Measurements from ENCODE around the gene GOLGA8T.
"Not testable (repeated sequence)": the region's sequence is repeated elsewhere in the genome, so short reads cannot be mapped to it uniquely, and the experiment has no call there.

GRCh38 chr15:30103941-30104507 lies 30.8 kb upstream of the GOLGA8T start:
- not testable (repeated sequence) for TF ChIP-seq RFX5 (IDR thresholded peaks at IDR 0.05); MYC (IDR thresholded peaks at IDR 0.05; ENCODE audit: borderline replicate concordance, low read length); CTCF (IDR thresholded peaks at IDR 0.05); CEBPB (IDR thresholded peaks at IDR 0.05); REST (IDR thresholded peaks at IDR 0.05); PHF8 (IDR thresholded peaks at IDR 0.05; ENCODE audit: borderline replicate concordance, low read depth); ZFP36 (IDR thresholded peaks at IDR 0.05; ENCODE audit: borderline replicate concordance, partially characterized antibody); HDAC2 (IDR thresholded peaks at IDR 0.05); USF2 (IDR thresholded peaks at IDR 0.05); SMC3 (IDR thresholded peaks at IDR 0.05); KDM1A (IDR thresholded peaks at IDR 0.05; ENCODE audit: low read depth)

Measured in A549 (cell line).